ENCODE data around the gene CFI.

CFI gene

DNA sequence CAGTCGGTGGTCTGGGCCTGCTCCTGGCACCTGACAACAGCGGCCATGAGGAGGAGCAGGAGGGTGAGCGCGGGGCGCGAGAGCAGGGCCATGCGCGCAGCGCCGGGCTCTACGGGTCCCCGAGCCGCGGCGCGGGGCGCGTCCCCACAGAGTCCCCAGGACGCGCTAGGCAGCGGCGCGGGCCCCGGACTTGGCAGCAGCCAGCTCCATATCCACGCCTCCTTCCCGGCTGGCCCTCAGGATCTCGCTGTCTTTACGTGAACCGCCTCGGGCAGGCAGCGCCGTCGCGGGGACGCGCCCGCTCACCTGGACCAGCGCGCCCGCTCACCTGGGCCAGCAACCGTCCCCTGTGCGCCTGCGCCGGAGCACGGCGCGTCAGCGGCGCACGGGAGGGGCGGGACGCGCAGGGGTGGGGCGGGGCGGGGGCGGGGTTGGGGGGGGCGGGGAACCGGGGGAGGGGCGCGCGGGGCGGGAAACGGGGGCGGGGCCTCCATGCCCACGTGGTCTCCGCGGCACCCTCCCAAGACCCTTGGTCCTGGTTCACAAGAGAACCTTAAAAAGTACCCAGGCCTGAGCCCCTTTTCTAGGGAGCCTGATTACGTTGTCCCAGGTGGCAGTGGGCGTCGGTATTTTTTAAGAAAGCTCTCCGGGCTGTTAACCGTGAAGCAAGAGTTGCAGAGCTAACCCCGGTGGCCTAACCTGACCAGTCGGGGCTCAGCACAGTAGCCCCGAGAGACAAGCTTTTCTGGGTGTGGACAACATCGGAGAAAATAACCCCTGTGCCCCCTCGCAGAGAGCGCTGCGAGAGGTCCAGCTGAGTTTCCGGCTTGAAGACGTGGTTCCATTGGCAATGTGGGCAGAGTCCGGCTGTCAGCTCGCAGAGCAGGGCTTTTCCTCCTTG is 71.8 kb downstream of the CFI start, which contains the start of gene PLA2G12A:
PLA2G12A (minus strand) TSS at position 353 of the 901 bp plus-strand sequence; CDS start at position 92, 261 bp downstream.
- DNase-seq: peak; percentile 40

DNA sequence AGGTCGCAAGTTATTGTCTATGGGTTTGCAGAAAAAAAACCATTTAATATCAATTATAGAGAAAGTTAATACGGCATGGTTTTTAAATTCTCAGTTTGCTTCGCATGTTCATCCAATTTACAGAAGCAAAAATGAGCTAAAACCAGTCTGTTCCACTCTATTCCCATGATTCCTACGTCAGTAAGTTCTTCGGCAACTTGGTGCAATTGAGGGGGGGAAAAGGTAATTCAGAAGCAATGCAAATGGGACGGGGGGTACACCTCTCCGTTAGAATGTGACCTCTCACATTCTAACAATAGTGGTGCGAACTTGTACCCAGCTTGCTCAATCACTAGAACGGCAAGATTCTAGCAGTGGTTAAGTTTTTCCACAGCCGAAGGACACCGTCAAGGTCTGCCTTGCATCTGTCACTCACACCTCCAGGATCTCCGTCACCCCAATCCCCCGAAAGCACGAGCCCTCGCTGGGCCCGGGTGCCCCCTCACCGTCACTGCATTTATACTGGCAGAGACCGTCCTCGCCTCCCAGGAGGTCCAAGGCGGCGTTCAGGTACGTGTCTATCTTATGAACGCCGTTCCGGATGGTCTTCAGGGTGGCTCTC is 72.6 kb downstream of the CFI start:
- no peak for DNase-seq

DNA sequence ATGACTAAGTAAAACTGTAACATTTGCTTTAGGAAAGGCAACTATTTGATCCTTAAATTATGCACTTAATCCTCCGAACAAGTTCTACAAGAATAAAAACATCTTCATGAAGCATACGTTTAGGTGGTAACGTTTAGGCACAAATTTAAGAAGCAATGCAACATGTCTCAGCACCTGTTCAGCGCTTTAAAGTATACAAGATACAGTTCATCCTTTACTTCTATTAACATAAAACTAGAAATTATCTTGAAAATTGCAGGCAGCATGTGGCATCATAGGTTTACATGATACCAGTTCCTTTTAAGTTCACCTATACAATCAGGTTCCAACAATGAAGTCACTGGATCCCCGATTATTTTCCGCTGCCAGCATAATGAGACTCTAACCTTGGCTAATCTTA is 73.4 kb downstream of the CFI start:
- no peak for DNase-seq

DNA sequence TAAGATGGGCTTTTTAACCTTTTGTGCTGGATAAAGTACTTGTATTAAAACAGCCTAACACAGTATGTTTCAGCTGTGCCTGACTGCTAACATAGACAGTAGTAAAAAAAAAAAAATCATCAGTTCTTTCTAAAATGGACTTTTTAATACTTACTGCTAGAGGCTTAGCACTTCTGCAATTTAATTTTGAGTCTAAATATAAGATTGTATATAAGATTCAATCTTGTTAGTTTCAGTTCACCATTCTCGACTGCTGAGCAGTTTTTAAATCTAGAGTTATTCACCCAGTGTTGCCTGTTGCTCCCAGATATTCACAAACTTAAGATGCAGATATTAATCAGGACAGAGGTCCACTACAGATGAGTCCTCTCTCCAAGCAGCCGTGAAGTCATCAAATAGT is 78.7 kb downstream of the CFI start:
- DNase-seq: no peak

DNA sequence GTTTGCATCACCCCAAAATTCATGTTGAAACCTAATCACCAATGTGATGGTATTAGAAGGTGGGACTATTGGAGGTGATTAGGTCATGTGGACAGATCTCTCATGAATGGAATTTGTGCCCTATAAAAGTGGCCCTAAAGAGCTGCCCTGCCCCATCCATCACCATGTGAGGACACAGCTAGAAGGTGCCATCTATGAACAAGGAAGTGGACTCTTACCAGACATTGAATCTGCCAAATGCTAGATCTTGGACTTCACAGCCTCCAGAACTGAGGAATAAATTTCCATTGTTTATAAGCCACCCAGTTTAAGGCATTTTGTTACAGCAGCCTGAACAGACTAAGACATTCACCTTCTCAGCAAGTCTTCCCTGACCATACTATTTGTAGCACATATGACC is 79.4 kb downstream of the CFI start:
- no peak for DNase-seq

DNA sequence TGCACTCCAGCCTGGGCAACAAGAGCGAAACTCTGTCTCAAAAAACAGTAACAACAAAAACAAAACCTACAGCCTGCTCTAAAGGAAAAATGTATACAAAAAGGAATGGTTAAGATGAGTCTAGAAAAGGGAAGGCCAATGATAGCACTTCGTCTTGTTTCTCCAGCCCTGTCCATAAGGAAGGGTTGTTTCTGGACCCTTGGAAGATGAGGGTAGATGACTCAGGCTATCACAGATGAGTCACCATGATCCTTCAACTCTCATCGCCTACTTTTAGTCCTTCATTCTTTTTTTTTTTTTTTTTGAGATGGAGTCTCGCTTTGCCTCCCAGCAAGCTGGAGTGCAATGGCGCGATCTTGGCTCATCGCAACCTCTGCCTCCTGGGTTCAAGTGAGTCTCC is 80.8 kb downstream of the CFI start:
- DNase-seq: no peak

DNA sequence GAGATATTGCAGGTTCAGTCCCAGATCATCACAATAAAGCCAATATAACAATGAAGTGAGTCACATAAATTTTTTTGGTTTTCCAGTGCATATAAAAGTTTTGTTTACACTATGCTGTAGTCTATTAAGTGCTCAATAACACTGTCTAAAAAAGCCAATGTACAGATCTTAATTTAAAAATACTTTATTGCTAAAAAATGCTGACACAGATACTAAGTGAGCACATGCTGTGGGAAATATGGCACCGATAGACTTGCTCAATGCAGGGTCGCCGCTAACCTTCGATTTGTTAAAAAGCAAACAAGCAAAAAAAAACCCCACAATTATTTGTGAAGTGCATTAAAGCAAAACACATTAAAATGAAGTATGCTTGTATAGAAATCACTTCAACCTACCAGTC is 82.2 kb downstream of the CFI start:
- DNase-seq: no peak

DNA sequence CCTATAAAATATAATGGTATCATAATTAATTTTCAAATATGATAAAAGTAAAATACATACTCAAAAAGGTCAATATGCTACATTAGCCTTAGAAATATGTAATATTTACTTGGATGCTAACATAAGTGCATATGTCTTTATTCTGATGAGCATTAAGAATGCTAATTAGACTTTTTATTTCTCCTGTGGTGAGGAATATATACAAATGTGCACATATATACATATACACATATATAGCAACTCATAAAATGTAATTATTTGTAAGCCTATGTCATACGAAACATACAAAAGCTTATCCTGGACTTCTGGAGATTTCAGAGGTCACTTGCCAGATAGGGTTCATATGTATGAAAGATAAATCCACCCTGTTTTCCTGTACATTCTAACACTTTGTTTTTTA is 83.0 kb downstream of the CFI start:
- DNase-seq: no peak

DNA sequence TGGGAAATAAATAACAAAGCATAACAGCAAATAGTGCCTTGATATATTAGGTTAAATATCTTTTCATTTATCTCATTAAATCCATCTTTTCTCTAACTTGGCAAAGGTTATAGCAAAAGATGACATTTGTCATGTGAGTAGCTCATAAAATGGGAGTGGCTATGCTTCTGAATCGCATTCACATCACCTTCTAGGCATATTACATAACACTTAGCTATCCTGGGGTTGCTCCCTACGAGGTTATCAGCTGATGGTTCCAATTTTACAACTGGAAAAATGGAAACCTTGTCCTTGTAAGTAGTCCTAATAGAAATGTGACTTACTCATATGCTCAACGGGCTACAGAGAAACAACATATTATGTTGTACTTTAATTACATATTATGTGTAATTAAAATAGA is 88.3 kb downstream of the CFI start:
- DNase-seq: no peak

DNA sequence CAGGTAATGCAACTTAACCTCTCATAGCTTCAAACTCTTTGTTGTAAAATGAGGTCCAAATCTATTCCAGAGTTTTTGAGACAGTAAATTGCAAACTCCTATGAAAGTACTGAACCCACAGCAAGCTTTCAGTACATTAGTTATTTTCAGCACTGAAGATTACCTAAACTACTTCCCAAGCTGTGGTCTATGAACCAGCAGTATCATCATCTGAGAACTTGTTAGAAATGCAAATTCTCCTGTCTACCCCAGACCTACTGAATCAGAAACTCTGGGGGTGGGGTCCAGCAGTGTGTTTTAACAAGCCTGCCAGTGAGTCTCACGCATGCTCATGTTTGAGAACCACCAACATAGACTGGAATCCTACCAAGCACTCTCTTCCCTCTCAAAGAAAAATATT is 92.8 kb downstream of the CFI start:
- no peak for DNase-seq

DNA sequence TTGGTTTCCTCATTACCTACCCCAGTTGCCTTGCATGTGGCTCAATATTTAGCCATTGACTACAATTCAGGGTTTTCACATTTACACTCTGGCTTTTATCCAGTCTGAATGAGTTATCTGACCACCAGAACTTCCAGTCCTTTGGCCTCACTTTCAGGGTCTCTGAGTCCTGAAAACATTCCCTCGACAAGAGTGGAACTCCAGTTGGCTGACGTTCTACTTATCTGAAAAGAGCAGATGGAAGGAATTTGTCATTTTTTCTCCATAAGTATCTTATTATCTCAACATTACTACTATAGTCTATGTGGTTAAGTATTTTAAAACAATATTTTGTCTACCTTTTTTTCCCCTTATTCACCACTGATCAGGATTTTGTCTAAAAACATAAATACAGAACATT is 93.4 kb downstream of the CFI start:
- no peak for DNase-seq

DNA sequence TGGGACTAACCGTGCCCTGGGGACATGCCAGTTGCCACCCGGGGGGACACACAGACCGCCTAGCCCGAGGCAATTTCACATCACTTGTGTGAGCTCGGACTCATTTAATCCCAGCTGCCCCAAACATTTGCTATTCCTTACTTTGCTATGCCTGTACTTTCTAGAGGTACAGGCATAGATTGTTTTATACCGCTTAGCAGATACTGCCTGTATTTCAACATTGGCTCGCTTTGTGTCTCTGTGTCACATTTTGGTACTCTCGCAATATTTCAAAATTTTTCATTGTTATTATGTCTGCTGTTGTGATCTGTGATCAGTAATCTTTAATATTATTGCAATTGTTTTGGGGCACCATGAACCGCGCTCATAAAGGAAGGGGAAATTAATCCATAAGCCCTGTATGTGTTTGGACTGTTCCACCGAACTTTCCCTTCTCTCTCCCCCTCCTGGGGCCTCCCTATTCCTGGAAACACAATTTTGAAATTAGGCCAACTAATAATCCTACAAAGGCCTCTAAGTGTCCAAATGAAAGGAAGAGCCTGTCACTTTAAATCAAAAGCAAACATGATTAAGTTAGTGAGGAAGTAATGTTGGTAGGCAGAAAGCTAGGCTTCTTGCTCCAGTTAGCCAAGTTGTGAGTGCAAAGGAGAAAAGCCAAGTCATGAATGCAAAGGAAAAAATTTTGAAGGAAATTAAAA is 98.0 kb downstream of the CFI start:
- DNase-seq: no peak

DNA sequence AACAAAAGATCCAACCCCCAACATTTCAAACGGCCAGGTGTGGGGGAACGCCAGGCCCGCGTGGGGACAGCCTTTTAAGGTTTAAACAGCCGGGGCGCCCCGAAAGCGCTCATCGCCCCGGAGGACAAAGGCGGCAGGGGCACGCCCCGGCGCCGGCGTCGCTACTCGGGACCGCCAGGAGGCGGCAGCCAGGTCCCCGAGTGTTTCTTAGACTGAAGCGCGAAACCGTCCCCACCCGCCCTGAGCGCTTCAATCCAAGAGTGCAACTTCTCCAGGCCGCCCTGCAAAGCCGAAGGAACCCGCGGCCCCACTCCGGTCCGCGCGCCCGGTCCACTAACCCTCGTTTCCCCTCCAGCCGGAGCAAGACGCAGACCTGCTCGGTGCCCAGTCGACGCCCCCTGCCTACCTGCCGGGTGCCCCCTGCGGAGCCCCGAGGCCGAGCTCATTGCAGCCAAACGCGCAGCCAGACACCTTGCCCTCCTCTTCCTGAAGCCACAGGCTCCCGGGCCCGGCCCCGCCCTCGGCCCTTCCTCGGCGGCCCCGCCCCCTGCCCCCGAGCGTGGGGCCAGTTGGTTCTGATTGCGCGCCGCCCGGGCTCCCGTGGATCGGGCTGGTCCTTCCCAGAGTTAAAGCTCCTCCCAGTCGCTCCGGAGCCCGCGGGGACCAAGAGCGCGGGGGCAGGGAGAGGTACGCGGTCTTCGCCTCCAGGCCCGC is 98.7 kb downstream of the CFI start, which contains the start of gene CASP6:
CASP6 (minus strand) TSS at position 496 of the 714 bp plus-strand sequence; CDS start at position 446, 50 bp downstream.
- peak; percentile 38 for DNase-seq

DNA sequence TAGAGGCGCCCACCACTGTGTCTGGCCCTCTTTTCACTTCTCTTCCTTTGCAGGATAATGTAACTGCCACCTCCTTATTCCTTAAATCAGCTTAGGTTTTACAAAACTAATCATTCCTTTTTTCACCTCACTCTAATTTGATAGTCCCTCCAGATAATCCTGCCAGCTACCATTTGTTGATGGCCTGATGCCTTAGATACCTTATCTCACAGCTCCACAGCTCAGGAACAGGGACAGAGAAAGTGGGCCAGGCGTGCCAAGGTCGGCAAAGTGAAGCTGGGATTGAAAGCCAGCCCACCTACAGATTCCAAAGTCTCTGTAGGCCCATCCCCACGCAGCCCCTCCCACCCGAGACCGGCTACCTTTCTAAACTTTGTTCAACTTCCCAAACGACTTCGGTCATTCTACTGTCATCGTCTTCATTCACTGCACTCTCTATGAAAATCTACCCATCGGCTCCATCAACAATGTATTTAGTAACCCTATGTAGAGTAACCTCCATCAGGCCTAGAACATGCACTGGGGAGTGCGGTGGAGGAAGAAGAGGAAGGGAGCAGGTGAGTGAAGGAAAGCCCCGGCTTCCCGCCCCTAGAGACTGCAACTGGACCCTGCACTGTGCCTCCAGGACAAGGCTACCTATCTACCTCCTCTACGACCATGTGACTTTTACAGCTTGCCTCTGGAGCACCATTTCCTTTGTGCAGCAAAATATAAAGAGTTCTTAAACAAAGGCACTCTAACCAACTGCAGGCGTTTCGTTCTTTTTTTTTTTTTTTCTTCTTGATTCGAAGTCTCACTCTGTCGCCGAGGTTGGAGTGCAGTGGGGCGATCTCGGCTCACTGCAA is 100.0 kb downstream of the CFI start:
- no peak for DNase-seq

DNA sequence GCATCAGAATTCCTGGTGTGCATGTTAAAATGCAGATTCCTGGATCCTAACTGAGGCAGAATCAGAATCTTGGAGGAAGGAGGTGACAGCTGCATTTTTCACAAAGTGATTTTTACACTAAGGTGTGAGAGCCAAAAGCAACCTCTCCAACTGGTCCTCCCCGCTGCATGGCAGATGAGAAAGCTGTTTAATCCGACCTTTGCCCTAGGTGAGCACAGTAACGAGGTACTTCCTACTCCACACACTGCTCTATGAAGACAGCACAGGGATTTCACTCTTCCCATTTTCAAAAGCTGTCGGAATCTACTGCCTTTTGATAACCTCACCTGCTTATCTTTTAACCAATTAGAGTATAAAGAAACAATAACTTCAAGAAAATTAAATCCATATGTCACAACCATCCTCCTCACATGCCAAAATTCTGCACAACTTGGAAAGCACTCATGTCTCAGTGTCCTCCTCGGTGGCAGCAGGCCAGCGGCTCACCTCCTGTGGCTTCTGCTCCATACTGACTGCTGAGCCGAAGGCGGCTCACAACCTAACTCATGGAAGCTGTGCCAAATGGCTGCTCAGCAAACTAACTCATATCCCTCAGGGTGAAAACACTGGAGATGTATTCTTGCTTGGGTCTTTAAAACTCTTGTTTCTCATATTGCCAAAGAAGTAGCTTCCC is 102.1 kb downstream of the CFI start:
- no peak for DNase-seq

DNA sequence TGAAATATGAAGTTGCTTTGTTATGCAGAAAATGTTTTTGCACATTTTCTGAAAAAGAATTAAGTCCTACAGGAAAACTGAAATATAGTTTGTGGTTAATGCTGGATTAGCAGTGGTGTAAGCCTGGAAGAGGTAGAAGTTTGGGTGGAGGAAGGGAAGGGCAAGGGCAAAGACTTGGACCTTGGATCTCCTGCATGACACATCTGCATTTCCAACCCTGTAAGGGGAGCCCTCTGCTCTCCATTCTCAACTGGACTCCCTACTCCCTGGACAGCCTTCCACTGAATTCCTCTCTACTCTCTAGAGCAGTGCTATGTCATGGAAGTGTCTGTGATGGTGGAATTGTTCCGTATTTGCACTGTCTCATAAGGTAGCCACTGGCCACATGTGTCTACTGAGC is 103.1 kb downstream of the CFI start:
- DNase-seq: no peak

DNA sequence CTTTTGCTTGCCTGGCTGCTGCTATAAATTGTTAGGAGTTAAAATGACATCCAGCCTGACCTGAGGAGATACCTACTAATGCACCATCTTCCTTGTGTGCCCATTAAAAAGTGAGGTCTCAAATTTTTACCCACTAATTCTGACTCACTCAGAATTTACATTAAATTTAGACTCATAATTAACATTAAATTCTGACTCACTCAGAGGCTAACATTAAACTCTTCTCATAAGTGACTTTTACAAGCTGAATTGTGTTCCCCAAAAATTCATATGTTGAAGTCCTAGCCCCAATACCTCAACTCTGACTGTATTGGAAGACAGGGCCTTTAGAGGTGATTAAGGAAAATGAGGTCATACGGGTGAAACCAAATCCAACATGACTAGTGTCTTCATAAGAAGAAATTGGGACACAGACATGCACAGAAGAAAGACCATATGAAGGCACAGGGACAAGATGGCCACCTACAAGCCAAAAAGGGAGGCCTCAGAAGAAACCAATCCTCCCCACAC is 110.3 kb downstream of the CFI start:
- no peak for DNase-seq

Data from GOT3 (cell line).